ENCODE measurements around the gene COMMD8.

GRCh38 chr4:47478804-47479203, 15.3 kb upstream of the COMMD8 start:
- TF ChIP-seq CTCF (conservative IDR thresholded peaks at IDR 0.05) (no peak), ZFX (IDR thresholded peaks at IDR 0.05) (no peak)
